Body of pancreas (tissue), 4 donors: ENCODE data around the gene RMDN3. TPM values are rescaled to one million over a fixed set of nuclear protein-coding genes. Genes with fewer than 3 reads are reported as not detected.
A peak's percentile ranks its signal among the peaks of the same experiment; 100 is the strongest.

Source experiments
- ATAC-seq: fragments of 150-250 bp; one replicate; pipeline ENCODE4 v1.9.1; 2016
- DNase-seq, 4 donors: peaks; one replicate each; pipeline ENCODE4 v3.0.0-alpha.2; 2019
- H3K27ac ChIP-seq, 4 donors: fragments of 200-600 bp; sonication (generic); 1 replicate in 3 of 4; 2 replicates in 1 of 4; pipeline versions ENCODE4 v1.5.1 to v1.6.1; 2016 to 2019; ENCODE audit warnings: mild to moderate bottlenecking in 1 of 4, mixed read lengths in 1 of 4, moderate library complexity in 1 of 4
- H3K27me3 ChIP-seq, 2 donors: fragments of 200-600 bp; sonication (generic); one replicate each; pipeline ENCODE4 v1.6.0; 2016; ENCODE audit warnings: mild to moderate bottlenecking in 1 of 2
- H3K36me3 ChIP-seq, 2 donors: fragments of 200-600 bp; sonication (generic); replicated peaks in 1 of 2; 2 replicates each; pipeline ENCODE4 v1.5.1; 2016; ENCODE audit warnings: low read depth in 2 of 2; ENCODE audit not compliant: insufficient read depth in 1 of 2
- H3K4me1 ChIP-seq: fragments of 200-600 bp; sonication (generic); one replicate; pipeline ENCODE4 v1.6.0; 2016
- H3K4me3 ChIP-seq, 2 donors: fragments of 200-600 bp; sonication (generic); 1 replicate in 1 of 2; 2 replicates in 1 of 2; pipeline ENCODE4 v1.5.1; 2016 to 2019
- H3K9me3 ChIP-seq, 3 donors: fragments of 200-600 bp; sonication (generic); 1 replicate in 2 of 3; 2 replicates in 1 of 3; pipeline ENCODE4 v1.5.1; 2016
- CTCF ChIP-seq, 7 experiments: fragments of 450-650 bp in 4 of 7; fragments of 200-600 bp in 3 of 7; sonication (generic) in 3 of 7; IDR thresholded peaks; one replicate each; pipeline ENCODE4 v1.5.1; 2016 to 2019; ENCODE audit warnings: antibody characterized with exemption in 7 of 7
- POLR2A ChIP-seq, 3 donors: fragments of 450-650 bp; IDR thresholded peaks; one replicate each; pipeline ENCODE4 v1.6.1; 2016; ENCODE audit warnings: antibody characterized with exemption in 3 of 3, mild to moderate bottlenecking in 2 of 3
- WGBS, 2 donors: methylation state at CpG; one replicate each; pipeline ENCODE4 v1.1.5; 2017; 5-methylcytosine and 5-hydroxymethylcytosine counted together
- intact Hi-C: fragments of 100-400 bp; cut with DNase I; formaldehyde crosslinking; loops from one replicate; pipeline ENCODE4 v1.15.1; 2023
- total RNA-seq, 2 donors: library from RNA; depleted of rRNA; stranded (reverse); fragments of >200 nt; gene quantifications; one replicate each; pipeline ENCODE4 v1.1.0, GENCODE V29; 2016

The RMDN3 gene
- total RNA-seq, 2 donors from 2014 or later: 17.6 to 23.7 TPM

- DNase-seq: peak in 3 of 4 donors; percentile 35 to 46 (median 37)
- H3K4me1 ChIP-seq: peaks cover 27% of the 10 kb centered on the region
- ATAC-seq: peak; percentile 5
- TF ChIP-seq CTCF (IDR thresholded peaks at IDR 0.05) (no peak), POLR2A (IDR thresholded peaks at IDR 0.05) (no peak)
- WGBS, 2 donors: 0% methylated on average over 22 of the region's 22 CpGs; no CpG with 5 or more reads in 1 of the 2 donors
- no peaks in the 10 kb centered on the region for H3K9me3 ChIP-seq
- peak overlapping the region in 3 of 4 donors; percentile 78 to 89 (median 81) for H3K27ac ChIP-seq
- no peaks in the 10 kb centered on the region for H3K27me3 ChIP-seq
- peak overlapping the region; percentile 84 to 91 for H3K4me3 ChIP-seq
- H3K36me3 ChIP-seq: peaks cover 5 to 6% of the 10 kb centered on the region in 2 donors
- intact Hi-C loops: no loop called here
Measured at GRCh38 chr15:40754574-40754882, 526 bp downstream of the RMDN3 start.

GRCh38 chr15:40751745-40752144 lies 3.3 kb downstream of the RMDN3 start:
- WGBS, 2 donors: 90 to 93% methylated on average over 11 to 12 of the region's 12 CpGs
- no peak overlapping the region for H3K4me3 ChIP-seq
- H3K27ac ChIP-seq: no peak overlapping the region
- no peaks in the 10 kb centered on the region for H3K9me3 ChIP-seq
- intact Hi-C loops: no loop called here
- peaks cover 27% of the 10 kb centered on the region for H3K4me1 ChIP-seq
- TF ChIP-seq CTCF (IDR thresholded peaks at IDR 0.05) (no peak), POLR2A (IDR thresholded peaks at IDR 0.05) (no peak)
- no peaks in the 10 kb centered on the region for H3K27me3 ChIP-seq
- DNase-seq (no peak), ATAC-seq (no peak)
- H3K36me3 ChIP-seq: peaks cover 5 to 6% of the 10 kb centered on the region in 2 donors

GRCh38 chr15:40750885-40751284 lies 4.2 kb downstream of the RMDN3 start:
- peaks cover 26% of the 10 kb centered on the region for H3K4me1 ChIP-seq
- intact Hi-C loops: no loop called here
- H3K9me3 ChIP-seq: no peaks in the 10 kb centered on the region
- H3K27ac ChIP-seq: no peak overlapping the region
- no peak overlapping the region for H3K4me3 ChIP-seq
- peaks cover 5 to 6% of the 10 kb centered on the region in 2 donors for H3K36me3 ChIP-seq
- no peak for DNase-seq
- no peak for TF ChIP-seq CTCF (IDR thresholded peaks at IDR 0.05)
- TF ChIP-seq POLR2A (IDR thresholded peaks at IDR 0.05): no peak
- 55 to 69% methylated on average over 2 to 4 of the region's 4 CpGs for WGBS, 2 donors
- no peaks in the 10 kb centered on the region for H3K27me3 ChIP-seq
- no peak for ATAC-seq

- DNase-seq (no peak), ATAC-seq (no peak)
- 94 to 96% methylated on average over 4 of the region's 4 CpGs for WGBS, 2 donors
- Histone ChIP-seq H3K27ac (no peak overlapping the region), H3K9me3 (no peaks in the 10 kb centered on the region), H3K4me1 (peaks cover 19% of the 10 kb centered on the region), H3K4me3 (no peak overlapping the region), H3K27me3 (no peaks in the 10 kb centered on the region), H3K36me3 (peaks cover 5 to 6% of the 10 kb centered on the region in 2 donors)
- intact Hi-C loops: no loop called here
- TF ChIP-seq CTCF (IDR thresholded peaks at IDR 0.05) (no peak), POLR2A (IDR thresholded peaks at IDR 0.05) (no peak)
Measured at GRCh38 chr15:40749151-40749630, 5.9 kb downstream of the RMDN3 start.
